ENCODE data around the gene SLC17A7.
"Not testable (repeated sequence)": the region's sequence is repeated elsewhere in the genome, so short reads cannot be mapped to it uniquely, and the experiment has no call there.

The SLC17A7 gene

DNA sequence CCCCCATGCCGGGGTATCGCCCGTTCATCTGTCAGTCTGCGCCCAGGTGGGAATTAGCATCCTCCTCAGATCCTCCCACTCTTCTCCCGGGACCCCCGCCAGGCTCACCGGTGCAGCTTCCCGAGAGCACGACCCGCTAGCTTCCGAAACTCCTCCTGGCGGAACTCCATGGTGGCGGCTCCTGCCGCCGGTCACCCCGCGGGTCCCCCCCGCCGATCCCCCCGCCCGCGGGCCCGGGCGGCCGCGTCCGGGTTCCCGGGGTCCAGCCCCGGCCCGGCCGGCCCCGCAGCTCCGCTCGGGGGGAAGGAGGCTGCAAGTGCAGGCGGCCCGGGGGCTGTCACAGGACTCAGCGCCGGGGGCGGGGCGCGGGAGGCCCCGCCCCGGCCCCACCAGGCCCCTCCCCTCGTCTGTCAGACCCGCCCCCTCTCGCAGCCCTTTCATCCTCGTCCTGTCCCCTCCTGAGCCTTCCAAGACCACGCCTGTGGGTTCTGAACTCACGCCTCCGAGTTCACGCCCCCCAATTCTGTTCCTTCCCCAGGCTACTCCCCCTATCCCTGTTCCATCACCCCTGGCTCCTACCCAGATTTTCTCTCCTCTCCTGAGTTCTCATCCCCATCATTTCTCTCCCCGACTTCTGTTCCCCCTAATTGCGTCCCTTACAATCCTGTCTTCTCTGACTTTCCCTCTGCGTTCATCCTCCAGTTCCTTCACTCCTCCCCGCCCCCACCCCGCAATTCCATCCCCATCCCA, at the start of gene SLC17A7:
TSS of gene SLC17A7 (minus strand) at position 318 of the 750 bp plus-strand sequence. CDS start at position 170, 148 bp downstream.
- peak; percentile 45 for DNase-seq

DNA sequence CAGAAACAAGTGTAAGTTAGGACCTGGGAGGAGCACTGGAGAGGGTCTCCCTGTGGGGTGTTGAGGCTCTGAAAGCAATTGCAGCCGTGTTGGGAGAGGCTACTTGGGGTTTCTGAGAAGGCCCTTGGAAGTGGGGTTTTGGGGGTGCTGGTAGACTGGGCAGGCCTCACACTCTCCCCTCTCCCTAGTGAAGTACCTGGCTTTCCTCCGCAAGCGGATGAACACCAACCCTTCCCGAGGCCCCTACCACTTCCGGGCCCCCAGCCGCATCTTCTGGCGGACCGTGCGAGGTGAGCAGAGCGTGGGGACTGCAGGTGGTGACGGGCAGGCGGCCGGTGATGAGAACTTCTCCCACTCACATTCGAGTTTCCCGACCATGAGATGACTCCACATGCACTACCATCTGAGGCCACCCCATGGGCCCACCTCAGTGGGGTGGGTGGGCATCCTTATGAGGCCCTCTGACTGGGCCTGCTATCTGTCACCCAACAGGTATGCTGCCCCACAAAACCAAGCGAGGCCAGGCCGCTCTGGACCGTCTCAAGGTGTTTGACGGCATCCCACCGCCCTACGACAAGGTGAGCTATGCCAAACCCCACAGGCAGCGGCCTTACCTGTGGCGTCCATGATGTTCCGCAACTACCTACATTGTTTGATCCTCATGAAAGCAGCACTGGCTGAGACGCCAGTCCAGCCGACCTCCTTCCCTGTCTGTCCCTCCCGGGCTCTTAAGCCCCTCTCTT, 49.1 kb upstream of the SLC17A7 start:
- DNase-seq: no peak

DNA sequence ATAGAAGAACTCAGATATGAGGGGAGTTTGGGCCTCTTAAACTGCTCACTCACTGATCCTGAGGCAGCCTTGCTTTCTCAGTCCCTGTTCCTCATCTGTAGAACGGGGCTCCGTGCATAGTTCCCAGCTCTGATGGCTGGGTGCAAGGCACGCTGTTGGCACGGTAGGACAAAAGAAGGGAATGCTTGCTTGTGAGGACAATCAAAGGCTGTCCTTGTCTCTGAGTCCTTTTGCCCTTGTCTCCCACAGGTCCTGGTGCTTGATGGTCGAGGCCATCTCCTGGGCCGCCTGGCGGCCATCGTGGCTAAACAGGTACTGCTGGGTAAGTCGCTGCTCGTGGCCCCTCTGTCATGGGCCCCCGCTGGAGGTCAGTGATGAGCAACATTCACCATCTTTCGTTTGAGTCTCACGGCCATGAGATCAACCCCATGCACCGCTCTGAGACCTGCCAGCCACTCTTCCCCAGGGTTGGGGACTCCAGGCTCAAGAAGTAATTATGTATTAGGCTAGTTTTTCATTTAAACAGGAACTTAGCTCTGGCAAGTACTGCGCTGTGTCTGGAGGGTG, 48.4 kb upstream of the SLC17A7 start:
- DNase-seq: no peak

DNA sequence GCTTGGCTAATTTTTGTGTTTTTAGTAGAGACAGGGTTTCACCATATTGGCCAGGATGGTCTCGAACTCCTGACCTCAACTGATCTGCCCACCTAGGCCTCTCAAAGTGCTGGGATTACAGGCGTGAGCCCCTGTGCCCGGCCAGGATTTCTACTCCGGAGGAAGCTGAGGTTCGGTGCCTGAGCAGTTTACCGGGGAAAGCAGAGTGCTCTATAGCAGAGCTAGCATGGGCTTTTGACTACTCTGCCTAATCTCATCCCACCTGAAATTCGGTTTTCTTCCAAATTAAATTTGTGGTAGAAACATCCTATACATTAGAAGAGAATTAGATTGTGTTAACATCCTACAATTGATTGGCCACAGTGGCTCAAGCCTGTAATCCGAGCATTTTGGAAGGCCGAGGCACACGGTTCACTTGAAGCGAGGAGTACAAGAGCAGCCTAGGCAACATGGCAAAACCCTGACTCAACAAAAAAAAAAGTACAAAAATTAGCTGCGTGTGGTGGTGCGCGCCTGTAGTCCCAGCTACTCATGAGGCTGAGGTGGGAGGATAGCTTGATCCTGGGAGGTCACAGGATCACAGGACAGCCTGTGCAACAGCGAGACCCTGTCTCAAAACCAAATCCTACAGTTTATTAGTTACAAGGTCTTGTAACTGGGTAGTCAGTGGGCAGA, 47.7 kb upstream of the SLC17A7 start:
- no peak for DNase-seq

DNA sequence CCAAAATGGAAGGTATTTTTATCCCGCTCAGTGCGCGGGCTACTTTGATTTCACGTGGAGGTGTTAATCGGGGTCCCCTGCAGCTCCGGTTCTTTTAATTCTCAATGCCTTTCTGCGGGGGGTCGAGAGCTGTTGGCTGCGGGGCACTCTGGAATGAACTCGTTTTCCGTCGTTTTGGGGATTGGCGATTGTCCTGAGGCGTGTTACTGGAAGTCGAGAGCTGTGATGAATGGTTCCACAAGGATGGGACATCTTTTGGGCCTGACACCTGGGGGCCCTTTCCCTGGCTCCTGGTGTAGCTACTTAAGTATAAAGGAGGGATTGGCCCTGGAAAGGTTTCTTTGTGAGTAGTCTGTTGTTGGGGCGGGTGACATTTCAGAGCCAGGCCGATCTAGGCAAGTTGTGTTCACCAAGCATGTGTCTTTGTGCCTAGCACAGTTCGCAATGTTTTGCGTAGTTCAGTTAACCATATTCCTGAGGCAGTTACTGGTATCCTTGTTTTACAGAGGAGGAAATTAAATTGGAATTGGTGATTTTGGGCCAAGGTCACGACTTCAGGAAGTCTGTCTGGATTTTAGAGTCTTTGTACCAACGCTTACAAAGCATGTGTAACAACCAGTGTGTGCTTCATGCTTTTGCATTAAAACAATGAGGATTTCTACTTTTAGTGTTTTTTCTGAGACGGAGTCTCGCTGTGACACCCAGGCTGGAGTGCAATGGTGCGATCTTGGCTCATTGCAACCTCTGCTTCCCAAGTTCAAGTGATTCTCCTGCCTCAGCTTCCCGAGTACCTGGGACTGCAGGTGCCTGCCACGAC, 46.9 kb upstream of the SLC17A7 start:
- no peak for DNase-seq

DNA sequence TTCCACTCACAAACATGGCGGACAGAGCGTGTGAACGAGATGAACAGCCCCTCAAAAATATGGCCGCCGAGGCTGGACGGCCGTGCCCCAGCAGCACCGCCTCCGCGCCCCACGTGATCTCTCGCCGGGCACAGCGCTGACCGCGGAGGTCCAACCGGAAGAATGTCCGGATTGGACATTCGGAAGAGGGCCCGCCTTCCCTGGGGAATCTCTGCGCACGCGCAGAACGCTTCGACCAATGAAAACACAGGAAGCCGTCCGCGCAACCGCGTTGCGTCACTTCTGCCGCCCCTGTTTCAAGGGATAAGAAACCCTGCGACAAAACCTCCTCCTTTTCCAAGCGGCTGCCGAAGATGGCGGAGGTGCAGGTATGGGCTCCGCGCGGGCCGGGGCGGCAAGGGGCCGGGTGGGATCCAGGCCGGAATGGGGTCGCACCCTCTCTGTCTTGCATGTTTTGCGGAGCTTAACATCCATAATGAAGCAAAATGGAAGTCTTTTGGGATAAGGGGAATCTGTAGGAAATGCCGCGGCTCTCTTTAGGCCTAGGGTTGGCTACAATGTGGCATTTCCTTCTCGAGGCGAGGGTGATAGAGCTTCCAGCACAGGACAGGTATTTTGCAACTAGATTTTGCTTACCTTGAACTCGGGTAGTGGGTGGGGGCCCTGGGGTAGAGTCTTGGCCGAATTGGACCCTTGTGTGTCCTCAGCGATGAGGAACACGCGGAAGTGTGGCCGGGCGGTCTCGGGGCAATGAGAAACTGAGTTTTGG, 46.1 kb upstream of the SLC17A7 start, which contains the start of gene RPL13A:
TSS of gene RPL13A (plus strand) at position 332 of the 769 bp plus-strand sequence. CDS start at position 354, 22 bp downstream.
- DNase-seq: peak; percentile 100

DNA sequence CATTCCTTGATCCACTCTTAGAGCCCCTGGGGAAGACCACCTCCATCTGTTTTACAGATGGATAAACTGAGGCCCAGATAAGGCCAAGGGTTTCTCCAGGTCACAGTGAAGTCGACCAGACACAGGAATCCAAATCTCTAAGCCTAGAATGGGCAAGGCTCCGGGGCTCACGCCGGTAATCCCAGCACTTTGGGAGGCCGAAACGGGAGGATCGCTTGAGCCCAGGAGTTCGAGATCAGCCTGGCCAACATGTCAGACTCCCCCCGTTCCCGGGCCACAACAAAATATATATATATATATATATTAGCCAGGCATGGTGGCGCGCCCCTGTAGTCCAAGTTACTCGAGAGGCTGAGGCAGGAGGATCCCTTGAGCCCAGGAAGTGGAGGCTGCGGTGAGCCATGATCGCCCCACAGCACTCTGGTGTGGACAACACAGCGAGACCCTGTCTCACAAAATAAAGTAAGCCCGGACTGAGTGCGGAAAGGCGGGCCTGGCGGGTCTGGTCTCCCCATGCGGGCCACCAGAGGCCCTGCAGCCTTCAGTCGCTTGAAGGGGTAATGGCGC, 45.5 kb upstream of the SLC17A7 start:
- no peak for DNase-seq

DNA sequence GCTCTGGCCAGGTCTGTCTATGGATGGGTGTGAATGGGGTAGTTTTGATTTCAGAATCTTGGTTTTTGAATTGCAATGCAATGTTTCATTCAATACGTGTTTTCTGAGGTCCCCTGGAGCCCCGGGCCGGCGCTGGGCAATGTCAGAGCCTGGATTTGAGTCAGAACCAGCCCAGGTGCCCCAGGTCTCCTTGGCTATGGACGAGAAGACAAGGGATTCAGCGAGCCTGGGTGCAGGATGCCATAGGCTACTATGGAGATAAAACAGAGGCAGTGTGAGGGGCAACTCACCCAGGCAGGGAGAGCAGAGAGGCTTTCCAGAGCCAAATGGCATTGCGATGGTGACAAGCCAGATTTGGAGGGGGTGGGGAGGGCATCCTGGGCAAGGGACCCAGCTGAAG, 44.9 kb upstream of the SLC17A7 start:
- DNase-seq: no peak

DNA sequence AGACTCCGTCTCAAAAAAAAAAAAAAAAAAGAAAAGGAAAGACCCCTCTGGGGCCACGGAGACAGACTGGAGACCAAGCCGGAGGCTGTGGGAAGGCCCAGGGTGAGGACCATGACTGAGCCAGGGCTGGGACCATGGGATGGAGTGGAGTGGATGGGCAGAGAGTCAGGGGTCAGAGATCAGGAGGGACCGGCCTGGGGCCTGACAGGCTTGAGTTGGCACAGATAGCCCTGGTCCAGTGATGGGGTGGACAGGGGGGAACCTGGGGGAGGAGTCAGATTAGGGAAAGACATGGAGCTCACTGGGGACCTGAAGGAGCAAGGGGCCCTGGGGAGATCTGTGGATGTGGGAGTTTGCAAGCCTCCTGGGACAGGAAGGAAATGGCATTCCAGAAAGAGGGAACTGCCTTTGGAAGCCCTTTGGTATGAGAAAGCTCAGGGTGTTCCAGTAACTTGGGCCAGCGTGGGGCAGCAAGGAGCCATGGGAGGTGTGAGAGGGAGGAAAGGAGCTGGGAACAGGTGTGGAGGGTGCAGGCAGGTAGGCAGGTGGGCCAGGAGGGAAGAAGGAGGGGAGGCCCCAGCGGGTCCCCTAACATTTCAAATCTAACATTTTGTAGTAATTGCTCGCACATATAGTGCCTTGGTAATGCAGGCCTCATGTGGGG, 39.8 kb upstream of the SLC17A7 start:
- no peak for DNase-seq

DNA sequence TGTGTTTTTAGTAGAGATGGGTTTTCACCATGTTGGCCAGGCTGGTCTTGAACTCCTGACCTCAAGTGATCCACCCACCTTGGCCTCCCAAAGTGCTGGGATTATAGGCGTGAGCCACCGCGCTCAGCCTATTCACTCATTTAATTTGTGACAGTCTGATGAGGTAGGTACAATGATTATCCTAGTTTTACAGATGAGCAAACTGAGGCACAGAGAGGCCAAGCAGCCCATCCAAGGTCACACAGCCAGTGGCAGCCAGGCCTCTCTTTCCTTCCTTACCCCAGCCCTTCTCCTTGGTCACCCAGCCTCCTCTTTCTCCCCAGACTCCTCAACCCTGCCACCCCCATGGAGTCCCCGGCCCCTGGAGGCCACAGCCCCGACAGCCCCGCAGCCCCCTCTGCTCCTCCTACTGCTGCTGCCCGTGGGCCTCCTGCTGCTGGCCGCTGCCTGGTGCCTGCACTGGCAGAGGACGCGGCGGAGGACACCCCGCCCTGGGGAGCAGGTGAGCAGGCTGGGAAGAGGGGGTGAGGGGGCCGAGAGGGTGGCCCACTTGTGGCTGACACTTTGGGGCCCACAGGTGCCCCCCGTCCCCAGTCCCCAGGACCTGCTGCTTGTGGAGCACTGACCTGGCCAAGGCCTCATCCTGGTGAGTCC, 38.8 kb upstream of the SLC17A7 start:
- no peak for DNase-seq

DNA sequence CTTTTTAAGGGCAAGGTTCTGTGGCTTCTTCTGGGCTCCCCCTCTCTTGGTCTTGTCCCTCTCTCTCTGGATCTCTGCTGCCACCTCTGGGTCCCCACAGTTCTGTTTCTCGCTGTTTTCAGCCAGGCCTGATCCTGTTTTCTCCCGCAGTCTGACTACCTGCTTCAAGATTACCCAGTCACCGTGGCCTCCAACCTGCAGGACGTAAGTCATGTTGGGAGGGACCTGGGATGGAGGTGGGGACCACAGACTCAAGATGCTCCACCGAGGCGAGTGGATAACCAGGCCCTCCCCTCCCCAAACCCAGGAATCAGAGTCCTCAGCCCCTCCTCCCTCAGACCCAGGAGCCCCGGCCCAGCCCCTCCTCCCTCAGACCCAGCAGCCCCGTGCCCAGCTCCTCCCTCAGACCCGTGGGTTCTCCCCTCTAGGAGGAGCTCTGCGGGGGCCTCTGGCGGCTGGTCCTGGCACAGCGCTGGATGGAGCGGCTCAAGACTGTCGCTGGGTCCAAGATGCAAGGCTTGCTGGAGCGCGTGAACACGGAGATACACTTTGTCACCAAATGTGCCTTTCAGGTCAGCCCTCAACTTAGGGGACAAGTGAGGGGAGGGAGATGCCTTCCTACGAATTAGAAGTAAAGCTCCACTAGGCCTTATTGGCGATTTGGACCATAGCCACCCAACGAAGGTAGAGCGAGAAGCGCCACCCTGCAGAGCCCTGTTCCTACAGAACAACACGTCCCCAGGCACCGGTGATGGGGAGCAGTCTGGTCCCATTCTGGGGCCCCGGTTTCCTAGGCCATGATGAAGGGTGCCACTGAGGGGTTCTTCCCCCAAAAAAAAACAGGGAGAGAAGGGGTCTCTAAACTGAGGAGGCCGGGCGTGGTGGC, 34.9 kb upstream of the SLC17A7 start:
- DNase-seq: no peak

DNA sequence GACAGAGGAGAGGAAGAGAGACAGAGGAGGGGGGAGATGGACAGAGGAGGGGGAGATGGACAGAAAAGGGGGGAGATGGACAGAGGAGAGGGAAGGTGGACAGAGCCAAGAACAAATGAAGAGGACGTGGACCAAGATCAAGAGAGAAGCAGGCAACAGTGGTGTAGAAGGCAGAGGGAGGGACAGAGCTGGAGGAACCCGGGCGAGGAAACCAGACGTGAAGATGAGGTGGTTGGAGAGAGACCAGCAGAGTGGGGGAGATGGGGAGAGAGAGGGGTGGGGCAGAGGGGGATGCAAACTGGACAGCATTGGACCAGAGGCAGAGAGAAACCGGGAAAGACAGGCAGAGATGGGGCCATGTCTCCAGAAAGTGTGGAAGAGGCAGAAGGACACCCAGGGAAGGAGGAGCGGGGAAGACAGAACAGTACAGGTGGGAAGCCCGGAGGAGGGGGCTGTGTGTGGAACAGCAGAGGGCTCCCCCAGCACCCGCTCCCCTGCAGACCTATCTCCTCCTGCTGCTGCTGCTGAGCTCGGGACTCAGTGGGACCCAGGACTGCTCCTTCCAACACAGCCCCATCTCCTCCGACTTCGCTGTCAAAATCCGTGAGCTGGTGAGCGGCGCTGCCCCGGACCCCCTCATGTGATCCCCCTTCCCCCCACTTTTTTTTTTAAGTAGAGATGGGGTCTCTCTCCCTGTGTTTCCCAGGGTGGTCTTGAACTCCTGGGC, 34.0 kb upstream of the SLC17A7 start:
- DNase-seq: no peak

DNA sequence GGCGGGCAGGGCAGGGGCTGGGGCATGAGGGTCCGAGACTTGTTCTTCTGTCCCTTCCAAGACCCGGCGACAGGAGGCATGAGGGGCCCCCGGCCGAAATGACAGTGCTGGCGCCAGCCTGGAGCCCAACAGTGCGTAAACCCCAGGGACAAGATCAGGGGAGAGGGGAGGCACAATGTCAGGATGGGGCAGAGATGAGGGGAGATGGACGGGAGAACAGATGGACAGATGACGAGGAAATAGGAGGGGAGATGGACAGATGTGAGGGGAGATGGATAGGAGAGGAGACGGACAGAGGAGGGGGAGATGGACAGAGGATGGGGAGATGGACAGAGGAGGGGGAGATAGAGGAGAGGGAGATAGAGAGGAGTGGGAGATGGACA, 33.2 kb upstream of the SLC17A7 start:
- DNase-seq: no peak

DNA sequence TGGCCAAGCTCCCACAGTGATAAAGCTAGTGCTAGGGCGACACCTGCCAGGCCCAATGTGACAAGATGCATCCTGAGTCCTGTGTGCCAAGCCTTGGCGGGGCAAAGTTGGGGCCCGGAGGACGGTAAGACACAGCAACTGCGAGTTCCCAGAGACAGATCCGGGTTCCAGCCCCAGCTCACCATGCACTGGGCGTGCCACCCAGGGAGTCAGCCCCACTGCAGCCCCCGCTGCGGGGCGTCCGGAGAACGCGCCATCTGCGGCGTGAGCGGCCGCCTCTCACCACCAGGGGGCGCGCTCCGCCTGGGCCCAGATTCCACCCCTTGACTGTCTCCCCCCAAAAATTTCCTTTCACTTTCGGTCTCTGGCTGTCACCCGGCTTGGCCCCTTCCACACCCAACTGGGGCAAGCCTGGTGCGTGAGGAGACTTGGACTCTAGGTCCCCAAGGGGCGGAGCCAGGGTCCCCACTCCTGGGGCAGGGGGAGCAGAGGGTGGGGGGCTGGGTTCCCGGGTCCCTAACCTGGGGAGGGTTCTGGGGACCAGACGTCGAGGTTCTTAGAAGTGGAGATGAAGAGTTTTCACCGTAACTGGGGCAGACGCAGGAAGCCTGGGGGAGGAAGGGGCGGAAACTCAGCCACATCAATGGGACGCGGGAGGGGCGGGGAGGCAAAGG, 32.7 kb upstream of the SLC17A7 start, which contains the start of gene FLT3LG:
TSS of gene FLT3LG (plus strand) at position 348 of the 674 bp plus-strand sequence. CDS start 425 bp downstream, outside the sequence.
- DNase-seq: peak; percentile 89

DNA sequence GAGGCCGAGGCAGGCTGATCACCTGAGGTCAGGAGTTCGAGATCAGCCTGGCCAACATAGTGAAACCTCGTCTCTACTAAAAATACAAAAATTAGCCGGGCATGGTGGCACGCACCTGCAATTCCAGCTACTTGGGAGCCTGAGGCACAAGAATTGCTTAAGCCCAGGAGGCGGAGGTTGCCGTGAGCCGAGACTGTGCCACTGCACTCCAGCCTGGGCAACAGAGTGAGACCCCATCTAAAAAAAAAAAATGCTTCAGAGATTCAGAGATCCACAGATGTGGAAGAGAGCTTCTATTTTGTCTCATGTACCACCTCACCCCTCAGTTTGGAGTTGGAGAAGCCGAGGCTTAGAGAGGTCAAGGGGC, 32.2 kb upstream of the SLC17A7 start:
- DNase-seq: not testable (repeated sequence)

DNA sequence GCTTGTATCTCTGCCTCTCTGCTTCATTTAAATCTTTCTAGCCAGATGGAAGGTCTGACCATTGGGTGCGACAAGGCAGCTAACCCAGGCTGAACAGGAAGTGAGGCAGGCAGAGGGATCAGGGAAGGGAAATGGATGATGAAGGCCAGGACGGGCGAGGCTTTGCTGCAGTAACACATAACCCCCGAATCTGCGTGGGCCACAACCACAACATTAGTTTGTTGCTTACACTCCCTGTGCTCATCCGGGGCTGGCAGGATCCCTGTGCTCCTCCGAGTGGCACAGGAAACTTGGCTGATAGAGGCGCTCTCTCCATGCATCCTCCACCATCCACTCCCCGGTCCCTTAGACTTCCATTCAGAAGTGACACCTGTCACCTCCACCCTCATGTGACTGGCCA, 31.6 kb upstream of the SLC17A7 start:
- no peak for DNase-seq

DNA sequence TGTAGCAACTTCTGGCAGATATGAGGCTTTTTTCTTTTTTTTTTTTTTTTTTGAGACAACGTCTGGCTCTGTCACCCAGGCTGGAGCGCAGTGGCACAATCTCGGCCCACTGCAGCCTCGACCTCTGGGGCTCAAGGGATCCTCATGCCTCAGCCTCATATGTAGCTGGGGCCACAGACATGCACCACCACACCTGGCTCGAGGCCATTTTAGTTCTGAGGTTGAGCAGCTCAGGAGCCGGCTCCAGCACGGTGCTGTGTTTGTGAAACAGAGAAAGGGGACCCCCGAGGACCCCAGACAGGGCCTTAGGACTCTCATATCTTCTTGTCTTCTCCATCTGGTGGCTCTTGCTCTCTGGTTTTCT, 29.3 kb upstream of the SLC17A7 start:
- no peak for DNase-seq
